OCI-LY1 (cell line): Measurements from ENCODE around the gene TRABD2B.

Experiments used
- CTCF ChIP-seq: fragments of 200-600 bp; sonication (generic), shearing (Covaris generic); IDR thresholded peaks from 2 replicates; pipeline ENCODE4 v1.5.1; 2017; ENCODE audit warnings: mild to moderate bottlenecking, antibody characterized with exemption, low read length, moderate library complexity, mixed read lengths
- EZH2 ChIP-seq: fragments of 200-600 bp; sonication (generic), shearing (Covaris generic); IDR thresholded peaks from 2 replicates; pipeline ENCODE4 v1.8.0; 2017; ENCODE audit warnings: borderline replicate concordance, mixed run types, mild to moderate bottlenecking, antibody characterized with exemption, low read length, moderate library complexity, mixed read lengths

GRCh38 chr1:48025076-48025475, 27.9 kb upstream of the TRABD2B start:
- no peak for TF ChIP-seq CTCF
- TF ChIP-seq EZH2, result no peak
